ENCODE measurements around the gene IFITM2. TPM values are rescaled to one million over a fixed set of nuclear protein-coding genes. Genes with fewer than 3 reads are reported as not detected.

The IFITM2 gene
- total and polyA plus RNA-seq, 2 of the 4 experiments (the other 2 are of a cell fraction) = 31.2 to 564 TPM

- Histone ChIP-seq H2AK5ac (ENCODE audit: low read depth, low read length) (peak overlapping the region; percentile 18), H3K9ac (ENCODE audit: low read depth, low read length) (peak overlapping the region; percentile 59), H2BK20ac (ENCODE audit: low read depth, low read length) (peak overlapping the region; percentile 16; the same call in 1 of the 2 replicates), H3K27ac (ENCODE audit: insufficient read depth, low read length) (peak overlapping the region; percentile 60), H3K4me3 (ENCODE audit: insufficient read depth, low read depth, low read length) (no peak overlapping the region), H3K14ac (replicated peaks; ENCODE audit: low read depth, low read length) (peak overlapping the region; percentile 82), H2BK5ac (ENCODE audit: low read depth, low read length, poor library complexity, severe bottlenecking) (peak overlapping the region; percentile 16), H3K4ac (ENCODE audit: low read depth, low read length) (peak overlapping the region; percentile 78), H4K20me1 (ENCODE audit: insufficient read depth, low read length) (peaks cover 3% of the 10 kb centered on the region; the same call in 1 of the 2 replicates), H3K4me1 (ENCODE audit: control insufficient read depth, insufficient read depth, low read length) (peaks cover 24% of the 10 kb centered on the region), H2BK120ac (ENCODE audit: low read depth, low read length) (peak overlapping the region; percentile 10), H2BK15ac (ENCODE audit: low read depth, low read length) (peak overlapping the region; percentile 1; the same call in 2 of the 3 replicates), H3K79me1 (ENCODE audit: low read depth in 1 of 2, low read length in 2 of 2) (peaks cover 3 to 39% of the 10 kb centered on the region in 2 experiments; a peak in 3 of 4 replicates), H4K5ac (ENCODE audit: low read depth, low read length) (peak overlapping the region; percentile 72), H2AFZ (replicated peaks; ENCODE audit: low read length, poor library complexity) (peak overlapping the region; percentile 47), H3K9me3 (ENCODE audit: control insufficient read depth, insufficient read depth, low read length) (no peaks in the 10 kb centered on the region), H4K91ac (ENCODE audit: insufficient read depth, low read depth, low read length) (peak overlapping the region; percentile 26; the same call in 1 of the 2 replicates), H4K8ac (ENCODE audit: low read depth in 2 of 2, low read length in 2 of 2) (peak overlapping the region; percentile 43 to 82), H3K9me1 (ENCODE audit: insufficient read depth, low read length) (0 out of 2 replicates have a peak, but pooled peaks cover 5% of the 10 kb centered on the region), H3K36me3 (ENCODE audit: control insufficient read depth, insufficient read depth, low read length) (peaks cover 5% of the 10 kb centered on the region; the same call in 1 of the 2 replicates), H3K4me2 (ENCODE audit: low read depth, low read length) (peak overlapping the region; percentile 50), H2AK9ac (replicated peaks; ENCODE audit: low read depth, low read length, poor library complexity) (peak overlapping the region; percentile 60), H3K27me3 (ENCODE audit: control insufficient read depth, insufficient read depth, low read length) (no peaks in the 10 kb centered on the region), H3K56ac (ENCODE audit: extremely low read depth, insufficient read depth, low read length) (no peak overlapping the region), H3K23ac (ENCODE audit: low read depth, low read length) (peak overlapping the region; percentile 93; the same call in 1 of the 2 replicates), H3K18ac (ENCODE audit: low read depth, low read length) (0 out of 2 replicates have a peak overlapping the region, but pooled peaks have one; percentile 29)
- intact Hi-C loops (cut with micrococcal nuclease) (loop anchor here (2.0 kb wide), 1 partner anchor 45 kb away; no protein-coding TSS in a partner anchor), dilution Hi-C loops (cut with HindIII; ENCODE audit: low sequenced_read_pairs, unreplicated experiment) (no loop called here), in situ Hi-C loops (cut with MboI; ENCODE audit: low sequenced_read_pairs) (no loop called here)
- ChIA-PET CTCF (interaction anchor here (1.2 kb wide), 1 partner anchor 12 kb away, joined by 3 read pairs; no protein-coding TSS in a partner anchor), POLR2A (ENCODE audit: unreplicated experiment) (no interaction called here)
- no CpG with 5 or more reads among the region's 14 CpGs for WGBS, 2 experiments (ENCODE audit: extremely low coverage in 2 of 2, insufficient read length in 1 of 2)
- no TSS peak for BruUV-seq (replicated peaks)
- DNase-seq = no peak
- ATAC-seq (ENCODE audit: low read depth) = no peak
- TF ChIP-seq MAZ (IDR thresholded peaks at IDR 0.05; ENCODE audit: borderline replicate concordance, low read depth, low read length) (no peak), MXI1 (IDR thresholded peaks at IDR 0.05; ENCODE audit: borderline replicate concordance, low read depth, low read length) (no peak), CEBPB (IDR thresholded peaks at IDR 0.05; ENCODE audit: low read depth, low read length) (no peak), RFX5 (IDR thresholded peaks at IDR 0.05; ENCODE audit: low read depth, low read length) (no peak), NFE2L2 (IDR thresholded peaks at IDR 0.05; ENCODE audit: low read depth, low read length) (no peak), BHLHE40 (IDR thresholded peaks at IDR 0.05; ENCODE audit: low read depth, low read length) (no peak), CHD1 (IDR thresholded peaks at IDR 0.05; ENCODE audit: low read depth, low read length) (no peak), CTCF (conservative IDR thresholded peaks at IDR 0.05; ENCODE audit: low read depth, low read length) (no peak), RCOR1 (IDR thresholded peaks at IDR 0.05; ENCODE audit: insufficient replicate concordance, low read length) (no peak), RAD21 (IDR thresholded peaks at IDR 0.05; ENCODE audit: low read length) (no peak), SMC3 (IDR thresholded peaks at IDR 0.05; ENCODE audit: low read depth, low read length) (no peak), MAFK (IDR thresholded peaks at IDR 0.05; ENCODE audit: low read depth, low read length) (no peak), ELK1 (IDR thresholded peaks at IDR 0.05; ENCODE audit: borderline replicate concordance, low read depth, low read length) (no peak), POLR2A (IDR thresholded peaks at IDR 0.05; ENCODE audit: low read depth, low read length) (no peak), FOS (IDR thresholded peaks at IDR 0.05; ENCODE audit: low read depth, low read length) (no peak)
Observed at GRCh38 chr11:312092-312816, 4.6 kb downstream of the IFITM2 start.

Data from IMR-90 (cell line).